NOMO-1 treated with dmso at 0.1 percent for 144 hours (cell line): ENCODE measurements around the gene MRPS2.
"Not testable (repeated sequence)": the region's sequence is repeated elsewhere in the genome, so short reads cannot be mapped to it uniquely, and the experiment has no call there.

Experiments used
- DNase-seq: peaks from one replicate; lab custom pipeline; 2025; ENCODE audit not compliant: unreplicated experiment; lab: John Stamatoyannopoulos, UW

MRPS2 gene

DNA sequence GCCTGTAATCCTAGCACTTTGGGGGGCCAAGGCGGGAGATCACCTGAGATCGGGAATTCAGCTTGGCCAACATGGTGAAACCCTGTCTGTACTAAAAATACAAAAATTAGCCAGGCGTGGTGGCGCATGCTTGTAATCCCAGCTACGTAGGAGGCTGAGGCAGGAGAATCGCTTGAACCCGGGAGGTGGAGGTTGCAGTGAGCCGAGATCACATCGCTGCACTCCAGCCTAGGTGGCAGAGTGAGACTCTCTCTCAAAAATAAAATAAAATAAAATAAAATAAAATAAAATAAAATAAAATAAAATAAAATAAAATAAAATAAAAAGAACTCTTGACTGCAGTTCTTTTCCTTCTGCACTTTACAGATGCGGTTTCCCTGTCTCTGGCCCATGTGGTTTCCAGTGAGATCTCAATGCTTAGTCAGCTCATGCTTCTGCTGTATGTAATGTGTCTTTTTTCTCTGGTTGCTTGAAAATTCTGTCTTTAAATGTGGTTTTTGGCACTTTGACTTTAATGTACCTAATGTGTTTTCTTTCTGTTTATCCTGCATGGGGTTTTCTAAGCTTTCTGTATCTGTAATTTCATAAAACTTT is 28.5 kb downstream of the MRPS2 start:
- not testable (repeated sequence) for DNase-seq

GRCh38 chr9:135530146-135530545 is 29.7 kb downstream of the MRPS2 start:
- DNase-seq, result no peak

GRCh38 chr9:135531096-135531495 is 30.6 kb downstream of the MRPS2 start:
- no peak for DNase-seq

- DNase-seq, result no peak
Observed at GRCh38 chr9:135533113-135533512, 32.6 kb downstream of the MRPS2 start.

DNA sequence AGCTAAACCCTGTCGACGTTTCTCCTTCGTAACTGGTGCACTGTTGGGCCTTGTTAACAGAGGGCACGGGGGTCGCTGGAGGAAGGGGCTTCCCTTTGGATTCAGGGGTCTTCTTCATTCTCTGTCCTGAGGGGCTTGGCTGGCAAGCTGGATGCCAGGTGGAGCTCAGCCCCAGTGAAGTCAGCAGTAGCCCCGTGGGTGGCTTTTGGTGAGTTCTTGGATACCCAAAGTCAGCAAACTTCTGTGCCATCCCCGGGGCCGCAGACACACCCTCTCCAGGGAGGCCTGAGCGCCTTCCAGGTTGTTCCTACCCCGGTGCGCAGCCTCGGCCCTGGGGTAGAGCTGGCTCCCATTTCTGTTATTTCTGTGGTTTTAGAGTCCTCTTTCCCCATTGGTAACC is 33.2 kb downstream of the MRPS2 start:
- DNase-seq, result no peak

- DNase-seq, result not testable (repeated sequence)
Observed at GRCh38 chr9:135534192-135534711, 33.8 kb downstream of the MRPS2 start.

DNA sequence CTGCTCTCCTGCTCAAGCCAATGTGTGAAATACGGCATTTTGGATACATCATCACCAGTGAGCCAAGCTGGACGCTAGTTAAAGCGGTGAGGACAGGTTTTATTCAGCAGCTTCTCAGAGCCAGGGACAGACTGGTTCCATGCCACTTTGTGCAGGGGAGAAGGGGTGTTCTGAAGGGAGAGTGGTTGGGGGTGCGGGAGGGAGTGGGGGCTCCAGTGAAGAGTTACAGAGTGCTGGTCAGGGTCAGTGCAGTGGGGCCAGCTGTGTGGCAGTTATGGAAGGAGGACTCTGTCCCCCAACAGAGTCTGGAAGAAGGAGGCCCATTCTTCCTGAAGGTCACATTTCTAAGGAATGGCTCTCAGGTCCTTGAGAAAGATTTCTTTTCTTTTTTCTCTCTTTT is 34.3 kb downstream of the MRPS2 start:
- not testable (repeated sequence) for DNase-seq

DNA sequence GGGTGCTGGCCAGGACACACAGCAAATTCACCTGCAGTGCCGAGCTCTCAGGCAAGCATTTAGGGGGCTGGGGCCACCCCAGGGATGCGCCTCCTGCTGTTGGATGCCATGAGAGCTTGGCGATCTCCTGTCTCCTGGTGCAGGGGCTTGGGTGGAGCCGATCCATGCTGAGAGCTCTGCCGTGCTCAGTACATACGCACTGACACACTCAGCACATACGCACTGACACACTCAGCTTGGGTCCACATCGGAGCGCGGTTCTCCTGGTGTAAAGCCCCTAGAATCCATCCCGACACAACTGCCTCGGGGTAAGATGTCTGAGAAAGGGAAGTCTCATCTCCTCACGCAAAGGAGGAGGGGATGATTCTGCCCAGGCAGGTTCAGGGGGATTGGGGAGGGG is 35.1 kb downstream of the MRPS2 start:
- DNase-seq, result not testable (repeated sequence)

GRCh38 chr9:135536216-135536615 is 35.7 kb downstream of the MRPS2 start:
- no peak for DNase-seq

GRCh38 chr9:135543262-135543894 is 42.9 kb downstream of the MRPS2 start:
- not testable (repeated sequence) for DNase-seq

GRCh38 chr9:135544981-135545635 is 44.6 kb downstream of the MRPS2 start:
- DNase-seq, result no peak

DNA sequence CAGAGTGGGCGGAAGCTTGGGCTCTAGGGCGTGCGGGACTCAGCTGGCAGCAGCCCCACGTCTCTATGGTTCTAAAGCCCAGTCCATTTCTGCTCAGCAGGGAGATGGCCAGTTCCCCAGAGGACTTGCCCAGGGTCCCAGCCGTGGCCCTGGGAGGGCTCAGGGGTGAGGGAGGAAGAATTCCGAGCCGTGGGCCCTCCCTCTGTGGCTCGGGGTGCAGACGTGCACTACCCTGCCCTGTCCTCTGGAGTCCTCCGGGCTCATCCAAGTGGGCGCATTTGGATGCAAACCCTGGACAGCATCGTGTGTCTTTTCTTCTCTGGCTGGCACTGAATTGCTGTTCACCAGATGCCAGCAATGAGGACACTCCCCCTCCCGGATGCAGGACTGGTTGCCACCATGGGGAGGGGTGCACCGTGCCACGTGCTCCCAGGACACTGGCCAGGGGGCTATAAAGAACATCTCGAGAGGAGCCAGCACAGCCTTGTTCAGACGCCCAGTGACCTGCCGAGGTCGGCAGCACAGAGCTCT is 45.2 kb downstream of the MRPS2 start, which contains the start of gene OBP2A:
TSS of gene OBP2A (plus strand) at position 481 of the 531 bp plus-strand sequence. CDS start 55 bp downstream, outside the sequence.
- not testable (repeated sequence) for DNase-seq

DNA sequence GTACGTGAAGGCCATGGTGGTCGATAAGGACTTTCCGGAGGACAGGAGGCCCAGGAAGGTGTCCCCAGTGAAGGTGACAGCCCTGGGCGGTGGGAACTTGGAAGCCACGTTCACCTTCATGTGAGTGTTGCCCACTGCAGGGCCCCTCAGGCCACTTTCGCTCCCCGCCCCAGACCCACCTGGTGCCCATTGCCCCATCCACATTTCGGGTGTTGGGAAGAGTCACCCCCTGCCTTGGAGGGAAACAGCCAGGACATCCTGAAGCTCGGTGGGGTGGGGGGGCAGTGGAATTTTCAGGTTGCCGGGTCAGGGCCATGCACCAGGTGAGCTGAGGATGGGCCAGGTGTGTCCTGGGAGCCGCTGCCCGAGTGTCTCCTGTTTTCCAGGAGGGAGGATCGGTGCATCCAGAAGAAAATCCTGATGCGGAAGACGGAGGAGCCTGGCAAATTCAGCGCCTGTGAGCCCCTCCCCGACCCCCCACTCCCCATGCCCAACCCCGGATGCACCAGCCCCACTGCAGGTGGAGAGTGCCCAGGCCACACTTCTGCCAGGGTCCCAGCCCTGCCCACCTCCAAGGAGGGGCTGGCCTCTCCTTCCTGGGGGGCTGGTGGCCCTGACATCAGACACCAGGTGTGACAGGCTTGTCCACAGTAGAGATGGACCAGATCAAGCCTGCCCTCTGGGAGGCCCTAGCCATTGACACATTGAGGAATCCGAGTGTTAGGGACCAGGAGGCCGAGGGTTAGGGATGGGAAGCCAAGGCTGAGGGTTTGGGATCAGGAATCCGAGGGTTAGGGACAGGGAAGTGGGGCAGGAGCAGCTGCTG is 46.5 kb downstream of the MRPS2 start:
- DNase-seq, result not testable (repeated sequence)

DNA sequence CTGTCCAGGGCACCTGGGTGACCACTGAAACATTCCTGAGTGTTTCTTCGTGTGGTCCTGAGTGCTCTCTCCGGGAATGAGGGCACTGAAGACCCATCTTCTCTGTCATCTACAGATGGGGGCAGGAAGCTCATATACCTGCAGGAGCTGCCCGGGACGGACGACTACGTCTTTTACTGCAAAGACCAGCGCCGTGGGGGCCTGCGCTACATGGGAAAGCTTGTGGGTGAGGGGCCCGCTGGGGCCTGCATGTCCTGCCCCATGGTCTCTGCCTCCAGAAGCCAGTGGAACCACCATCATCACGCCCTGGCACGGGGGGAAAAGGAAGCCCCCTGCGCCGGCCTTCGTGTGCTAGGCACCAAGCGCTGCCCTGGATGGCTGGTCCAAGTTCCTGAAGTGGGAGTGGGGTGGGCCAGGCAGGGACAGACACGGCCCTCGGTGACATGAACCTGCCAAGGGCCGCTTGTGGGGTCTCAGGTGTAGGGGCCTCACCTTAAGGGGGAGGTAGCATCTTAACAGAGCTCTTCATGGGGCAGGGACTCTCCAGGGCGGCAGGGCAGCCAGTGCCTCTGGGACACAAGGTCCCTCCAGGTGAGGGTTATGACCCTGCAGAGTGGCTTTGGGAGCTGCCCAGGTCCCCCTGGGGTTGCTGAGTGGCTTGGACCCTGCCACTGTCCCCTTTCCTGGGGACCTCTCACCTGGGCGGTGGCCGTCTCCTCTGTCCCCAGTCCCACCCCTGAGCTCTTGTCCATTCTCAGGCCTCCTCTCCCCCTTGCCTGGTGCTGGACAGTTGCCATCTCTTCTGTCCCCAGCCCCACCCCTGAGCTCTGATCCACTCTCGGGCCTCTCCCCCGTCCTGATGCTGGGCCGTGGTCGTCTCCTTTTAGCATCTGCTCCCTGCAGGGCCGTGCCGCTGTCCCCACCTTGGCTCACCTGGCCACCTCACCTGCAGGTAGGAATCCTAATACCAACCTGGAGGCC is 47.6 kb downstream of the MRPS2 start:
- DNase-seq, result no peak

- DNase-seq, result not testable (repeated sequence)
Observed at GRCh38 chr9:135549478-135550343, 49.2 kb downstream of the MRPS2 start.

GRCh38 chr9:135550344-135550918 is 49.9 kb downstream of the MRPS2 start:
- no peak for DNase-seq

- no peak for DNase-seq
Observed at GRCh38 chr9:135551031-135551430, 50.5 kb downstream of the MRPS2 start.

GRCh38 chr9:135551456-135551855 is 51.0 kb downstream of the MRPS2 start:
- DNase-seq, result no peak
